ENCODE measurements around the gene DNAJB8. TPM values are rescaled to one million over a fixed set of nuclear protein-coding genes. Genes with fewer than 3 reads are reported as not detected.

DNAJB8 gene
- polyA plus RNA-seq, 1 experiment = not detected

DNA sequence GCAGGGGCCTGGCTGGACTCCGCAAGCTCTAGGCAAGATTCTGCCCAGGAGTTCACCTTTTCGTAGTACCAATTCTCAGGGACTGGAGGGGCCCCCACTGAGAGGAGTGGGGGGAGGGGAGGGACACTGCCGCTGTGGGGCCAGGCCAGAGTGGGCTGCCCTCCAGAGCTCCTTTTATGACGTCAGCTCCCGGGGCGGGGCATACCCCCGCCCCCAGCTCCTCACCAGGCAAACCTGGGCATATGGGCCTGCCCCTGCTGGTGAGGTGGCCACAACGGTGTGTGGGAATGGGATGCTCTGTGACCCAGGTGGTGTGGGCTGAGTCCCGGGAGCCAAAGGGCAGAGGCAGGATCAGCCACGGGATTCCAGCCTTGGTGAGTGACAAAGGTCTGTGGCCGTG is 3.3 kb downstream of the DNAJB8 start:
- peaks cover 13% of the 10 kb centered on the region for H3K27me3 ChIP-seq (ENCODE audit: control insufficient read depth, insufficient read depth, low read length)

DNA sequence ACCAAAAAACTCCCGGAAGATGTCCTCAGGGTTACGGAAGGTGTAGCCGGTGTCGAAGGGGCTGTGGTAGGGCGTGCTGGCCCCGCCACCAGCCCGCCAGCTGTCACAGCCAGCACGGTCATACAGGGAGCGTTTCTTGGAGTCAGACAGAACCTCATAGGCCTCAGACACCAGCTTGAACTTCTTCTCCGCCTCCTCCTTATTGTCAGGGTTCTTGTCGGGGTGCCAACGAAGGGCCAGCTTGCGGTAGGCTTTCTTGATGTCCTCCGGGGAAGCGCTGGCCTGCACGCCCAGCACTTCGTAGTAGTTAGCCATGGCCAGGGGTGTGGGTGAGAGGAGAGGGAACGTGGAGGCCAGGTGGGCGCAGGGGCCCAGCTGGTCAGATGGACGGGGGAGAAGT is 3.8 kb downstream of the DNAJB8 start:
- TF ChIP-seq, protein P1, sequence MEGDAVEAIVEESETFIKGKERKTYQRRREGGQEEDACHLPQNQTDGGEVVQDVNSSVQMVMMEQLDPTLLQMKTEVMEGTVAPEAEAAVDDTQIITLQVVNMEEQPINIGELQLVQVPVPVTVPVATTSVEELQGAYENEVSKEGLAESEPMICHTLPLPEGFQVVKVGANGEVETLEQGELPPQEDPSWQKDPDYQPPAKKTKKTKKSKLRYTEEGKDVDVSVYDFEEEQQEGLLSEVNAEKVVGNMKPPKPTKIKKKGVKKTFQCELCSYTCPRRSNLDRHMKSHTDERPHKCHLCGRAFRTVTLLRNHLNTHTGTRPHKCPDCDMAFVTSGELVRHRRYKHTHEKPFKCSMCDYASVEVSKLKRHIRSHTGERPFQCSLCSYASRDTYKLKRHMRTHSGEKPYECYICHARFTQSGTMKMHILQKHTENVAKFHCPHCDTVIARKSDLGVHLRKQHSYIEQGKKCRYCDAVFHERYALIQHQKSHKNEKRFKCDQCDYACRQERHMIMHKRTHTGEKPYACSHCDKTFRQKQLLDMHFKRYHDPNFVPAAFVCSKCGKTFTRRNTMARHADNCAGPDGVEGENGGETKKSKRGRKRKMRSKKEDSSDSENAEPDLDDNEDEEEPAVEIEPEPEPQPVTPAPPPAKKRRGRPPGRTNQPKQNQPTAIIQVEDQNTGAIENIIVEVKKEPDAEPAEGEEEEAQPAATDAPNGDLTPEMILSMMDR (IDR thresholded peaks at IDR 0.05; ENCODE audit: insufficient read depth, low read depth, low read length) = no peak
- no peak overlapping the region for H3K4me3 ChIP-seq (ENCODE audit: low read depth, low read length)
- peaks cover 15% of the 10 kb centered on the region for H3K27me3 ChIP-seq (ENCODE audit: control insufficient read depth, insufficient read depth, low read length)
- no peak for DNase-seq (ENCODE audit: low read depth)
- CTCF ChIA-PET = interaction anchor here (1.1 to 1.6 kb wide), 2 partner anchors 11 to 20 kb away, joined by 4 to 5 read pairs; no protein-coding TSS in a partner anchor
- POLR2A ChIA-PET = no interaction called here
- no peaks in the 10 kb centered on the region for H3K36me3 ChIP-seq (ENCODE audit: control insufficient read depth, insufficient read depth, low read length)

More for the DNA sequence above, 3.3 kb downstream of the DNAJB8 start:
- no peak for DNase-seq (ENCODE audit: low read depth)
- CTCF ChIA-PET = interaction anchor here (1.1 to 1.6 kb wide), 3 partner anchors 11 to 154 kb away, joined by 3 to 5 read pairs (median 4); no protein-coding TSS in a partner anchor
- no peak overlapping the region for H3K4me3 ChIP-seq (ENCODE audit: low read depth, low read length)
- no peaks in the 10 kb centered on the region for H3K36me3 ChIP-seq (ENCODE audit: control insufficient read depth, insufficient read depth, low read length)
- POLR2A ChIA-PET = no interaction called here
- TF ChIP-seq, protein P1 (IDR thresholded peaks at IDR 0.05; ENCODE audit: insufficient read depth, low read depth, low read length) = no peak

DNA sequence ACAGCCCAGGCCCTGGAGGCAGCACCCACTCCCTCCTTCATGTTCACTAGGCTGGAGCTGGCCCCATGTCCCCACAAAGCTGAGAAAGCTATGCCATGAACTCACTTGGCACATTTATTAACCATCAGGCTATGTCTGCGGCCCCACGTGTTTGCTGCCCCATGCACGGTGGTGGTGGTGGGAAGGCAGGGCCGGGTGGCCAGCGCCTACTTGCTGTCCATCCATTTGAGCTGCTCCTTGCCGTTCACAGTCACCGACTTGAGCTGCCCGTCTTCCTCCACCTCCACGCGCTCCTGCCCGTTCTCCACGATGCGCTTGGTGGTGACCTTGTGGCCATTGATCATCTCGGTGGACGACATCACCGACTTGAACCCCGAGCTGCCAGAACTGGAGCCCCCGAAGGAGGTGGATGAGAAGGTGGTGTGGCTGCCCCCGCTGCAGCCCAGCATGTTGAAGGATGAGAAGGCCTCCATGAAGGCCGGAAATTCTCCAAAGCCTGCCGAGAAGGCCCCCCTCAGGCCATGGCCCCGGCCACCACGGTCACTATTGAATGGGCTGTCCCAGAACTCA is 4.3 kb downstream of the DNAJB8 start:
- H3K36me3 ChIP-seq (ENCODE audit: control insufficient read depth, insufficient read depth, low read length) = no peaks in the 10 kb centered on the region
- H3K27me3 ChIP-seq (ENCODE audit: control insufficient read depth, insufficient read depth, low read length) = peaks cover 18% of the 10 kb centered on the region
- CTCF ChIA-PET = interaction anchor here (0.6 to 1.1 kb wide), 2 partner anchors 21 to 508 kb away, joined by 3 to 4 read pairs; no protein-coding TSS in a partner anchor
- TF ChIP-seq, protein P1 (IDR thresholded peaks at IDR 0.05; ENCODE audit: insufficient read depth, low read depth, low read length) = no peak
- no peak for DNase-seq (ENCODE audit: low read depth)
- H3K4me3 ChIP-seq (ENCODE audit: low read depth, low read length) = no peak overlapping the region
- POLR2A ChIA-PET = no interaction called here

DNA sequence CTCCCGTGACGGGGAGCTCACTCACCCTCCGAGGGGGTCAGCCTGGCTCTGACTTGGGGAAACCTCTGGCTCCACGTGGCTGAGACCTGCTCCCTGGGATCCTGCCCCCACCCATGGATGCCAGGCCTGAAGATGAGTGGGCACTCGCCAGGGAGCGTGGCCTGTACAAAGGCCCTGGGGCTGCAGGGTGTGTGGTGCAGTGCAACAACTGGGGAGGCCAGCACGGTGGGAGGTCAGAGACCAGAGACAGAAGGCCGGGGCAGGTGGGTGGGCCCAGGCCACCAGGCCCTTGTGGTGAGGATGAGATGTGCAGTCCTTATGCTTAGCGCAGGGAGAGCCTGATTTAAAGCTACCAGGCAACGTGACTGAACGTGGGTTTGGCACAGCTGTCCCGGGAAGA is 5.0 kb downstream of the DNAJB8 start:
- ChIA-PET CTCF (interaction anchor here (0.6 to 0.8 kb wide), 2 partner anchors 29 to 509 kb away, joined by 3 read pairs; no protein-coding TSS in a partner anchor), POLR2A (no interaction called here)
- H3K27me3 ChIP-seq (ENCODE audit: control insufficient read depth, insufficient read depth, low read length) = peaks cover 22% of the 10 kb centered on the region

DNA sequence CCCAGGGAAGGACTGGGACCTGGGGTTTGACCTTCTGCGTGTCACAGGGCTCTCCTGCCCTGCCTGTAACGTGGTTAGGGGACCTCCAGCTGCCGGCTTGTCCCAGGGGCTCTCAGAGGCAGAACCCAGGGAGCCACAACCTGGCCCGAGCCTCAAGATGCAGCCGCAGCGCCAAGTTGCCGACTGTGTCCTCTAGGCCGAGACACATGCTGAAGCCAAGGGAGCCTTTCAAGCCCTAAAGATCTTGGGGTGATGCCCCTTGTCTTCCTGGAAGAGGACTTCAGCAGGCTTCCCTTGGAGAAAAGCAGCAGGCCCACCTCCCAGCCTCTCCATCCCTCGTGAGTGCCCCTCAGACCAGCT is 7.2 kb downstream of the DNAJB8 start:
- Histone ChIP-seq H3K4me3 (ENCODE audit: low read depth, low read length) (no peak overlapping the region), H3K27me3 (ENCODE audit: control insufficient read depth, insufficient read depth, low read length) (peaks cover 22% of the 10 kb centered on the region), H3K36me3 (ENCODE audit: control insufficient read depth, insufficient read depth, low read length) (no peaks in the 10 kb centered on the region)
- ChIA-PET POLR2A (no interaction called here), CTCF (interaction anchor here (1.1 kb wide), 1 partner anchor 15 kb away, joined by 4 read pairs; no protein-coding TSS in a partner anchor)
- DNase-seq (ENCODE audit: low read depth) = no peak
- TF ChIP-seq, protein P1 (IDR thresholded peaks at IDR 0.05; ENCODE audit: insufficient read depth, low read depth, low read length) = no peak

More for the DNA sequence above, 5.0 kb downstream of the DNAJB8 start:
- Histone ChIP-seq H3K4me3 (ENCODE audit: low read depth, low read length) (no peak overlapping the region), H3K36me3 (ENCODE audit: control insufficient read depth, insufficient read depth, low read length) (no peaks in the 10 kb centered on the region)
- DNase-seq (ENCODE audit: low read depth) = no peak
- TF ChIP-seq, protein P1 (IDR thresholded peaks at IDR 0.05; ENCODE audit: insufficient read depth, low read depth, low read length) = no peak
